ENCODE results near the gene CCDC194. TPM values are rescaled to one million over a fixed set of nuclear protein-coding genes. Genes with fewer than 3 reads are reported as not detected.

CCDC194 gene
- total RNA-seq, 1 donor from 2014 or later = 3.1 TPM

GRCh38 chr19:17401628-17402027, 7.6 kb upstream of the CCDC194 start:
- intact Hi-C loops (cut with micrococcal nuclease) = no loop called here
- H3K4me1 Mint-ChIP-seq = peaks cover 22% of the 10 kb centered on the region
- DNase-seq = no peak
- no peaks in the 10 kb centered on the region for H3K27me3 Mint-ChIP-seq
- H3K9me3 Mint-ChIP-seq = no peaks in the 10 kb centered on the region
- no peak overlapping the region for H3K4me3 Mint-ChIP-seq
- peaks cover 34% of the 10 kb centered on the region for H3K36me3 Mint-ChIP-seq (ENCODE audit: low read depth)
- no peak overlapping the region for H3K27ac Mint-ChIP-seq

GRCh38 chr19:17398902-17399527, 5.0 kb upstream of the CCDC194 start:
- Mint-ChIP-seq H3K27me3 (no peaks in the 10 kb centered on the region), H3K4me3 (no peak overlapping the region), H3K9me3 (no peaks in the 10 kb centered on the region), H3K36me3 (ENCODE audit: low read depth) (peaks cover 34% of the 10 kb centered on the region), H3K27ac (no peak overlapping the region), H3K4me1 (peaks cover 22% of the 10 kb centered on the region)
- intact Hi-C loops (cut with micrococcal nuclease) = loop anchor here (10.0 kb wide), 1 partner anchor 324 kb away; the partner anchor contains the start of genes HAUS8 and MYO9B
- DNase-seq = no peak

- H3K4me3 Mint-ChIP-seq = peak overlapping the region; percentile 55
Observed at GRCh38 chr19:17394891-17395415, 957 bp upstream of the CCDC194 start.

GRCh38 chr19:17393002-17393401, 994 bp downstream of the CCDC194 start:
- intact Hi-C loops (cut with micrococcal nuclease) = loop anchor here (10.0 kb wide), 1 partner anchor 318 kb away; the partner anchor contains the start of genes HAUS8 and MYO9B
- no peak overlapping the region for H3K4me3 Mint-ChIP-seq
- H3K4me1 Mint-ChIP-seq = peaks cover 20% of the 10 kb centered on the region
- H3K27me3 Mint-ChIP-seq = peaks cover 16% of the 10 kb centered on the region
- H3K9me3 Mint-ChIP-seq = no peaks in the 10 kb centered on the region
- no peak for DNase-seq
- H3K27ac Mint-ChIP-seq = peak overlapping the region; percentile 41
- peaks cover 15% of the 10 kb centered on the region for H3K36me3 Mint-ChIP-seq (ENCODE audit: low read depth)

More at GRCh38 chr19:17394891-17395415, 957 bp upstream of the CCDC194 start:
- Mint-ChIP-seq H3K9me3 (no peaks in the 10 kb centered on the region), H3K27ac (peak overlapping the region; percentile 55), H3K4me1 (peaks cover 20% of the 10 kb centered on the region), H3K36me3 (ENCODE audit: low read depth) (peaks cover 21% of the 10 kb centered on the region), H3K27me3 (peaks cover 6% of the 10 kb centered on the region)
- peak; percentile 89 for DNase-seq
- intact Hi-C loops (cut with micrococcal nuclease) = loop anchor here (1.0 to 10.0 kb wide), 3 partner anchors 8 to 320 kb away; partner anchors contain the start of genes HAUS8 and MYO9B

- intact Hi-C loops (cut with micrococcal nuclease) = loop anchor here (1.0 to 10.0 kb wide), 3 partner anchors 13 to 317 kb away; partner anchors contain the start of genes BST2, HAUS8 and MYO9B
- peak overlapping the region; percentile 98 for H3K4me3 Mint-ChIP-seq
Observed at GRCh38 chr19:17391371-17392151, 2.4 kb downstream of the CCDC194 start.

GRCh38 chr19:17390665-17391370, 3.2 kb downstream of the CCDC194 start:
- intact Hi-C loops (cut with micrococcal nuclease) = loop anchor here (1.0 to 10.0 kb wide), 3 partner anchors 14 to 316 kb away; partner anchors contain the start of genes BST2, HAUS8 and MYO9B
- Mint-ChIP-seq H3K36me3 (ENCODE audit: low read depth) (peaks cover 10% of the 10 kb centered on the region), H3K27ac (peak overlapping the region; percentile 34), H3K4me1 (peaks cover 20% of the 10 kb centered on the region), H3K4me3 (peak overlapping the region; percentile 98), H3K9me3 (no peaks in the 10 kb centered on the region), H3K27me3 (peaks cover 16% of the 10 kb centered on the region)
- peak; percentile 98 for DNase-seq

More at GRCh38 chr19:17391371-17392151, 2.4 kb downstream of the CCDC194 start:
- Mint-ChIP-seq H3K4me1 (peaks cover 20% of the 10 kb centered on the region), H3K36me3 (ENCODE audit: low read depth) (peaks cover 10% of the 10 kb centered on the region), H3K27ac (peak overlapping the region; percentile 11), H3K27me3 (peaks cover 16% of the 10 kb centered on the region), H3K9me3 (no peaks in the 10 kb centered on the region)
- peak; percentile 68 for DNase-seq

- intact Hi-C loops (cut with micrococcal nuclease) = loop anchor here (2.0 to 10.0 kb wide), 2 partner anchors 15 to 315 kb away; partner anchors contain the start of genes BST2, HAUS8 and MYO9B
- Mint-ChIP-seq H3K9me3 (no peaks in the 10 kb centered on the region), H3K4me3 (peak overlapping the region; percentile 98), H3K4me1 (peaks cover 17% of the 10 kb centered on the region), H3K36me3 (ENCODE audit: low read depth) (peaks cover 8% of the 10 kb centered on the region), H3K27ac (no peak overlapping the region), H3K27me3 (peaks cover 16% of the 10 kb centered on the region)
- peak; percentile 68 for DNase-seq
Observed at GRCh38 chr19:17389957-17390664, 3.9 kb downstream of the CCDC194 start.

GRCh38 chr19:17389288-17389687, 4.7 kb downstream of the CCDC194 start:
- intact Hi-C loops (cut with micrococcal nuclease) = no loop called here

GRCh38 chr19:17385878-17386611, 8.0 kb downstream of the CCDC194 start:
- Mint-ChIP-seq H3K36me3 (ENCODE audit: low read depth) (peaks cover 2% of the 10 kb centered on the region), H3K9me3 (no peaks in the 10 kb centered on the region), H3K4me3 (no peak overlapping the region), H3K27me3 (peaks cover 16% of the 10 kb centered on the region), H3K27ac (peak overlapping the region; percentile 13), H3K4me1 (peaks cover 10% of the 10 kb centered on the region)
- intact Hi-C loops (cut with micrococcal nuclease) = loop anchor here (1.0 kb wide), 2 partner anchors 40 to 94 kb away; no protein-coding TSS in a partner anchor
- DNase-seq = peak; percentile 90

More at GRCh38 chr19:17389288-17389687, 4.7 kb downstream of the CCDC194 start:
- Mint-ChIP-seq H3K27ac (no peak overlapping the region), H3K4me3 (no peak overlapping the region), H3K9me3 (no peaks in the 10 kb centered on the region), H3K27me3 (peaks cover 16% of the 10 kb centered on the region), H3K36me3 (ENCODE audit: low read depth) (peaks cover 4% of the 10 kb centered on the region), H3K4me1 (peaks cover 12% of the 10 kb centered on the region)
- no peak for DNase-seq

GRCh38 chr19:17380426-17381138, 13.4 kb downstream of the CCDC194 start:
- no peak for DNase-seq
- Mint-ChIP-seq H3K4me3 (no peak overlapping the region), H3K4me1 (peaks cover 8% of the 10 kb centered on the region), H3K9me3 (no peaks in the 10 kb centered on the region), H3K27me3 (peaks cover 6% of the 10 kb centered on the region), H3K36me3 (ENCODE audit: low read depth) (peaks cover 2% of the 10 kb centered on the region), H3K27ac (no peak overlapping the region)
- intact Hi-C loops (cut with micrococcal nuclease) = no loop called here

- peaks cover 6% of the 10 kb centered on the region for H3K27me3 Mint-ChIP-seq
- H3K27ac Mint-ChIP-seq = no peak overlapping the region
- H3K4me3 Mint-ChIP-seq = no peak overlapping the region
- DNase-seq = no peak
- H3K4me1 Mint-ChIP-seq = peaks cover 8% of the 10 kb centered on the region
- no peaks in the 10 kb centered on the region for H3K9me3 Mint-ChIP-seq
- peaks cover 2% of the 10 kb centered on the region for H3K36me3 Mint-ChIP-seq (ENCODE audit: low read depth)
- intact Hi-C loops (cut with micrococcal nuclease) = no loop called here
Observed at GRCh38 chr19:17379221-17379631, 14.8 kb downstream of the CCDC194 start.

GRCh38 chr19:17378271-17378670, 15.7 kb downstream of the CCDC194 start:
- peaks cover 6% of the 10 kb centered on the region for H3K27me3 Mint-ChIP-seq
- no peak overlapping the region for H3K27ac Mint-ChIP-seq
- H3K4me3 Mint-ChIP-seq = no peak overlapping the region
- H3K36me3 Mint-ChIP-seq (ENCODE audit: low read depth) = peaks cover 2% of the 10 kb centered on the region
- intact Hi-C loops (cut with micrococcal nuclease) = no loop called here
- H3K9me3 Mint-ChIP-seq = no peaks in the 10 kb centered on the region
- no peak for DNase-seq
- peaks cover 6% of the 10 kb centered on the region for H3K4me1 Mint-ChIP-seq
